Measurements from ENCODE around the gene GLT1D1.

The GLT1D1 gene

GRCh38 chr12:128969480-128970055 lies 116.3 kb downstream of the GLT1D1 start:
- no peak for FAIRE-seq
- peak; percentile 40 for DNase-seq (ENCODE audit: insufficient read length, low spot score)
- peak; percentile 70 for TF ChIP-seq CTCF (IDR thresholded peaks at IDR 0.05; ENCODE audit: insufficient read depth, missing control alignments)

- no peak for TF ChIP-seq CTCF (IDR thresholded peaks at IDR 0.05; ENCODE audit: insufficient read depth, missing control alignments)
- DNase-seq (ENCODE audit: insufficient read length, low spot score) (no peak), FAIRE-seq (no peak)
Observed at GRCh38 chr12:128970110-128970509, 116.8 kb downstream of the GLT1D1 start.

- FAIRE-seq (no peak), DNase-seq (ENCODE audit: insufficient read length, low spot score) (no peak)
- TF ChIP-seq CTCF (IDR thresholded peaks at IDR 0.05; ENCODE audit: insufficient read depth, missing control alignments): no peak
Observed at GRCh38 chr12:128970941-128971340, 117.7 kb downstream of the GLT1D1 start.

- FAIRE-seq: no peak
- no peak for DNase-seq (ENCODE audit: insufficient read length, low spot score)
- no peak for TF ChIP-seq CTCF (IDR thresholded peaks at IDR 0.05; ENCODE audit: insufficient read depth, missing control alignments)
Observed at GRCh38 chr12:128971802-128972201, 118.5 kb downstream of the GLT1D1 start.

GRCh38 chr12:128973883-128974681 lies 120.8 kb downstream of the GLT1D1 start:
- no peak for FAIRE-seq
- no peak for TF ChIP-seq CTCF (IDR thresholded peaks at IDR 0.05; ENCODE audit: insufficient read depth, missing control alignments)
- no peak for DNase-seq (ENCODE audit: insufficient read length, low spot score)

GRCh38 chr12:128974881-128975280 lies 121.6 kb downstream of the GLT1D1 start:
- no peak for TF ChIP-seq CTCF (IDR thresholded peaks at IDR 0.05; ENCODE audit: insufficient read depth, missing control alignments)
- FAIRE-seq: no peak

GRCh38 chr12:128976120-128976738 lies 123.0 kb downstream of the GLT1D1 start:
- peak; percentile 51 for TF ChIP-seq CTCF (IDR thresholded peaks at IDR 0.05; ENCODE audit: insufficient read depth, missing control alignments)
- FAIRE-seq (no peak), DNase-seq (ENCODE audit: insufficient read length, low spot score) (no peak)

More at GRCh38 chr12:128974881-128975280, 121.6 kb downstream of the GLT1D1 start:
- no peak for DNase-seq (ENCODE audit: insufficient read length, low spot score)

Measured in D721Med (cell line).